C4-2B (cell line): ENCODE measurements around the gene SLC9A7.

Source experiments
- H3K27ac ChIP-seq: fragments of 450-650 bp; 2 replicates; pipeline ENCODE4 v1.5.1; 2017
- ZFX ChIP-seq: fragments of 450-650 bp; IDR thresholded peaks from 2 replicates; pipeline ENCODE4 v1.6.1; 2017
- TF ChIP-seq, protein P1 (sequence below): fragments of 450-650 bp; conservative IDR thresholded peaks from 2 replicates; pipeline ENCODE4 v1.5.1; 2017; ENCODE audit warnings: mild to moderate bottlenecking

The SLC9A7 gene

DNA sequence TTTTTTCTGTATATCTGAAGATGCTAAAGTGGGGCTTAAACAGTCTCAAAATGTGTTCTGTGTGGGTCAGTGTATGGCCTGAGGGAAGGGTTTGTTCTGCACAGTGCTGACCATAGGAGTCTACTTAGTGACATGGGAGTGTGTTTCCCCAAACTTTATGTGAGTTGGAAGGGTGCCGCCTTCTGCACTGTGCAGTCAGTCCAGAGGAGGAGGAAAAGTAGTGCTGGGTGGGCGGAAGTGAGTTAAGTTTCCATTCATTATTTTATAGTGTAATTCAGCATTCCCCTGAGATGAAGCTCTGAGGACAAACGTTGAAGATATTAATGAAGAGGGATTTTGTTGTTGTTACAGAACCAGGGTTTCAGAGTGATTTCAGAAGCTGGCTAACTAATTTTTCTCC, 182.5 kb downstream of the SLC9A7 start:
- TF ChIP-seq, protein P1, sequence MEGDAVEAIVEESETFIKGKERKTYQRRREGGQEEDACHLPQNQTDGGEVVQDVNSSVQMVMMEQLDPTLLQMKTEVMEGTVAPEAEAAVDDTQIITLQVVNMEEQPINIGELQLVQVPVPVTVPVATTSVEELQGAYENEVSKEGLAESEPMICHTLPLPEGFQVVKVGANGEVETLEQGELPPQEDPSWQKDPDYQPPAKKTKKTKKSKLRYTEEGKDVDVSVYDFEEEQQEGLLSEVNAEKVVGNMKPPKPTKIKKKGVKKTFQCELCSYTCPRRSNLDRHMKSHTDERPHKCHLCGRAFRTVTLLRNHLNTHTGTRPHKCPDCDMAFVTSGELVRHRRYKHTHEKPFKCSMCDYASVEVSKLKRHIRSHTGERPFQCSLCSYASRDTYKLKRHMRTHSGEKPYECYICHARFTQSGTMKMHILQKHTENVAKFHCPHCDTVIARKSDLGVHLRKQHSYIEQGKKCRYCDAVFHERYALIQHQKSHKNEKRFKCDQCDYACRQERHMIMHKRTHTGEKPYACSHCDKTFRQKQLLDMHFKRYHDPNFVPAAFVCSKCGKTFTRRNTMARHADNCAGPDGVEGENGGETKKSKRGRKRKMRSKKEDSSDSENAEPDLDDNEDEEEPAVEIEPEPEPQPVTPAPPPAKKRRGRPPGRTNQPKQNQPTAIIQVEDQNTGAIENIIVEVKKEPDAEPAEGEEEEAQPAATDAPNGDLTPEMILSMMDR = no peak
- TF ChIP-seq ZFX = no peak
- no peak overlapping the region for H3K27ac ChIP-seq

DNA sequence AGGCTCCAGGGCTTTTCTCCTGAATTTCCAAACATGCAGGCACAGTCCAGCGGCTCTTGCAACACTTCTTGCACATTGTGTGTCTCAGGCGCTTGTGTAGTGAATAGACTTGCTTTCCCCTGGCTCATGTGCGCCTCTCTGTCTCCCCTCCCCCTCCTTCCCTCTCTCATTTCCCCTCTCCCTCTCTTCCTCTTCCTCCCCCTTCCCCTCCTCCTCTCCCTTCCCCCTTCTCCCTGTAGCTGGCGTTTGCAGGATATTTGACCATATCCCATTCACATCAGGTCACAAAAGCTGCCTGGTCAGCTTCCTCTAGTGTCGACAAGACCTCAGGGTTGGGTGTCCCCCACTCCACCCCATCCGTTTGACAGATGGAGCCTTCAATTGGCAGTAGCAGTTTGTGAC, 182.9 kb downstream of the SLC9A7 start:
- no peak for TF ChIP-seq ZFX
- TF ChIP-seq, protein P1 = no peak
- no peak overlapping the region for H3K27ac ChIP-seq

DNA sequence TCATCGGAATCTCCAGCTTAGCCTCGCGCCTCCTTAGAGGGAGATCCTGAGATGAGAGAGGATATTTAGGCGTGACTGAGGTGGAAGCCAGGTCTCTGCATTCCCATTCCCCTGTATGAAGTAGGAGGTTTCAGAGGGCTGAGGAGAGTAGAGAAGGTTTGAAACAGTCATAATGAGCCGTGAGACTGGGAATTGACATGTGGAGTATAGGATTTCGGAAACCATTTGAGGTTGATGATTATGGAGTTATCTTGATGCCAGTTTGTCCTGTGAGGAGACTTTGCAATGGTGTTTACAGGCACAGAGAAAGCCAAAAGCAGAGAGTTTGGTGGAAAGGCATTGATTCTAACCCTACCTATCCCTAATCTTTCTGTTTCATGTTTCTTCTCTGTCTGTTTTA, 183.3 kb downstream of the SLC9A7 start:
- no peak overlapping the region for H3K27ac ChIP-seq
- TF ChIP-seq ZFX = no peak

DNA sequence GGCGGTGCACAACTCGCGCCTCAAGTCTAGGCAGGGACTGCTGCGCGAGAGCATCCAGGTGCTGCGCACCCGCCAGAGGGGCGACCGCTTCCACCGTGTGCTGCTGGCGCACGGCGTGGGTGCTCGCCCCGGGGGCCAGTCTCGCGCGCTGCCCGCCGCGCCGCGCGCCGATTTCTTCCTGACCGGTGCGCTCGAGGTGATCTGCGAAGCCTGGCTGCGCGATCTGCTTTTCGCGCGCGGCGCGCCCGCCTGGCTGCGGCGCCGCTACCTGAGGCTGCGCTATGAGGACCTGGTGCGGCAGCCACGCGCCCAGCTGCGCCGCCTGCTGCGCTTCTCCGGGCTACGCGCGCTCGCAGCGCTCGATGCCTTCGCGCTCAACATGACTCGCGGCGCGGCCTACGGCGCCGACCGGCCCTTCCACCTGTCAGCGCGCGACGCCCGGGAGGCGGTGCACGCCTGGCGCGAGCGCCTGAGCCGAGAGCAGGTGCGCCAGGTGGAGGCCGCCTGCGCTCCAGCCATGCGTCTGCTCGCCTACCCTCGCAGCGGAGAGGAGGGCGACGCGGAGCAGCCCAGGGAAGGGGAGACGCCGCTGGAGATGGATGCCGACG, 184.0 kb downstream of the SLC9A7 start:
- TF ChIP-seq ZFX = no peak
- TF ChIP-seq, protein P1 = no peak
- H3K27ac ChIP-seq = no peak overlapping the region

DNA sequence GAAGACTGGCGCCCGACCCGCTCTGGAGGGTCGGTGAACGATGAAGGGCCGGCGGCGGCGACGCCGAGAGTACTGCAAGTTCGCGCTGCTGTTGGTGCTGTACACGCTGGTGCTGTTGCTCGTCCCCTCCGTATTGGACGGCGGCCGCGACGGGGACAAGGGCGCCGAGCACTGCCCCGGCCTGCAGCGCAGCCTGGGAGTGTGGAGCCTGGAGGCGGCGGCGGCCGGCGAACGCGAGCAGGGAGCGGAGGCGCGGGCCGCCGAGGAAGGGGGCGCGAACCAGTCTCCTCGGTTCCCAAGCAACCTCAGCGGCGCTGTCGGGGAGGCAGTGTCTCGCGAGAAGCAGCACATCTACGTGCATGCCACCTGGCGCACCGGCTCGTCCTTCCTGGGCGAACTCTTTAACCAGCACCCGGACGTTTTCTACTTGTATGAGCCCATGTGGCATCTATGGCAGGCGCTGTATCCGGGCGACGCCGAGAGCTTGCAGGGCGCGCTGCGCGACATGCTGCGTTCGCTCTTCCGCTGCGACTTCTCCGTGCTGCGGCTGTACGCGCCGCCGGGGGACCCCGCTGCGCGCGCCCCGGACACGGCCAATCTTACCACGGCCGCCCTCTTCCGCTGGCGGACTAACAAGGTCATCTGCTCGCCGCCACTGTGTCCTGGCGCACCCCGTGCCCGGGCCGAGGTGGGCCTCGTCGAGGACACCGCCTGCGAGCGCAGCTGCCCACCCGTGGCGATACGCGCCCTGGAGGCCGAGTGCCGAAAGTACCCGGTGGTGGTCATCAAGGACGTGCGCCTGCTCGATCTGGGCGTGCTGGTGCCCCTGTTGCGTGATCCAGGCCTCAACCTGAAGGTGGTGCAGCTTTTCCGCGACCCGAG, 184.8 kb downstream of the SLC9A7 start:
- TF ChIP-seq, protein P1 = no peak
- no peak for TF ChIP-seq ZFX
- H3K27ac ChIP-seq = no peak overlapping the region

DNA sequence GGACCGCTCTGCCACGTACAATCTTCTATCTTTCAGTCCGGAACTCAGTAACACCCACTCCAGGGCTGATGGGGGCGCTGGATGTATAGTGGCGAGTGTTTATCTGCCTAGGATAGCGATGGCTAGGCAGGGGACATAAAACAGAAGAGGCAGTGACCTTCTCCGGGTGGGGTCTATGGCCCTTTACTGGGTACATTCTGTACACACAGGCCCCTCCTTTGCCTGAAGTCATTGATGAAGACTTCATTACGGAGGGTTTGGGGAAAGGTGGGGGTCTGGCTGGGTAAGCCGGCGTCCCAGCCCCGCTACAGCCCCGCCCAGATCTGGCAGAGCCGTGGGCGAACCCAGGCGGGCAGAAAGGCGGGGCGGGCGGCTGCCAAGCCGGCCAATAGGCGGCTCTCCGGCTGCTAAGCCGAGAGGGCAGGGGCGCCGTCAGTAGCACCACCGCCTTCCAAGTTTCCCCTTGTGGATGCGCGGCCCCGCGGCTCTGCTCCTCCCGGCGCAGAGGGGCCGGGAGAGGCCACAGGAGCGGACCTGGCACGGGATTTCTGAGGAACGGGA, 185.5 kb downstream of the SLC9A7 start, which contains the start of gene CHST7:
Gene CHST7, plus strand, starts transcription at position 435 of the 561 bp plus-strand sequence. CDS start 167 bp downstream, outside the sequence.
- no peak within 1 kb of the TSS for H3K27ac ChIP-seq
- TF ChIP-seq, protein P1 = no peak
- TF ChIP-seq ZFX = no peak

DNA sequence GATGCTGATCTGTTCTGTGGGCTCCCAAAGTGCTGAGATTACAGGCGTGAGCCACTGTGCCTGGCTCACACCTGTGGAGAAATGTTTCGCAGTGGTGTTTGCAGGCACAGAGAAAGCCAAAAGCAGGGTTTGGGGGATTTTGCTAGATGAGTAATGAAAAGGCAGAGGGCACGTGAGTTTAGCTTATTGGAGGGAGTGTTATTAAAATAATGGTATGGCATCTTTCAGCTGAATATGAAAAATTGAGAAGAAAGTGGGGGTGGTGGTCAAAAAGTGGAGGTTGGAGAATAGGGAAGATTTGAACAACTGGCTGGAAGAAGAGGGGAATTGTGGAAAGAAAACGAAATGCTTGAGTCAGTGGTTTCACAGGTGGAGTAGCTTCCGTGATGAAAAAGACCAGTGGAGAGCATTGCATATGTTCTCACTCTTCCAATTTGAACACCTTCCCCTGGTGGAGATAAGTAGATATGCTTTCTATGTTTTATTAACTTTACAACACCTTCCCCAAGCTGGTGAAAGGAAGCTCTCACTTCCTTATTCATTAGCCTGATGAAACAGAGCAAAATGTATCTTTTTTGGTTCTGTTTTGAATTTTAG, 186.5 kb downstream of the SLC9A7 start:
- TF ChIP-seq, protein P1 = no peak
- TF ChIP-seq ZFX = no peak
- no peak overlapping the region for H3K27ac ChIP-seq
